ENCODE results near the gene CHST2.
"Not testable (repeated sequence)": the region's sequence is repeated elsewhere in the genome, so short reads cannot be mapped to it uniquely, and the experiment has no call there.

Gene CHST2

GRCh38 chr3:143134471-143134870 is 14.9 kb downstream of the CHST2 start:
- no peak for DNase-seq (ENCODE audit: low read depth)

DNA sequence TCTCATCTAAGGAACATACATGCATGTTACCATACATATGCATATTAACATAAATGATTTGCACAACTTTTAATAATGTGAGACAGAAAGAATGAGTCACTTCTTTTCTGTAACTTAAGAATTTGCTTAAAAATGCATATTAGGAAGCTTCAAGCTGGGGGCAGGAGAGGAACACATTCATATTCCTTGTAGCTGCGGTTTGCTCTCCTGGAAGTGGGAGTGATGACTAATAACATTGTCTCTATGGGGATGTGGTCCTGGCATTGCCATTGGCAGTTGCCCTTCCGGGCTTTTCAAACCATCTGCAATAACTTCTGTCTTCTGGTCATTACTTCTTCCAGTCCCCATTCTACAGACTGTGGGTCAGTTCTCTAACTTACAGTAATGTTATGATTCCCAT is 15.6 kb downstream of the CHST2 start:
- no peak for DNase-seq (ENCODE audit: low read depth)

DNA sequence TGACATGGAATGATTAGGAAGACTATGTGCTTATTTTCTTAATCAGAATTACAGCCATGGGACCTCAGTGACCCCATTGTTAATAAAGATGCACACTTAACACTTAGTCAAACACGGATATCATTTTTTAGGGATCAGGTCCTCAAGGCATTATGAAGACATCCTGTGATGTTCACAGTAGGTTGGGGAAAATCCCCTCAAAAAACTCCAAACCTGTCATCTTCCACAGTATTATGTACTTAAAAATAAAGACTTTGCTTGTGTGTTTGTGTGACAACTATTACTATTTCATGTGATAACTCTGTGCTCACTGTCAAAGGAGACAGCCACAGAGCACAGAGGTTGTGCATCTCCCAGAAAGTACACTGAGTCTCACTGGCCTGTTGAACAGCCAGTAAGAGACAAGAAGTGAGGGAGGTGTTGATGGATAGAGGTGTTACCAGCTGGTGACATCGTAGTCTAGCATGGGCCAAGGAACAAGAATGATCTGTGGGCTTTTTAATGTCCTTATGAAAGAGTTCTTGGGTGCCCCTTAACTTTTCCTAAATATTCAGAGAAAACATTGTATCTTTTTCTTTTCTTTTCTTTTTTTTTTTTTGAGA is 18.0 kb downstream of the CHST2 start:
- DNase-seq (ENCODE audit: low read depth): no peak

- DNase-seq (ENCODE audit: low read depth): no peak
Measured at GRCh38 chr3:143138953-143139352, 19.4 kb downstream of the CHST2 start.

DNA sequence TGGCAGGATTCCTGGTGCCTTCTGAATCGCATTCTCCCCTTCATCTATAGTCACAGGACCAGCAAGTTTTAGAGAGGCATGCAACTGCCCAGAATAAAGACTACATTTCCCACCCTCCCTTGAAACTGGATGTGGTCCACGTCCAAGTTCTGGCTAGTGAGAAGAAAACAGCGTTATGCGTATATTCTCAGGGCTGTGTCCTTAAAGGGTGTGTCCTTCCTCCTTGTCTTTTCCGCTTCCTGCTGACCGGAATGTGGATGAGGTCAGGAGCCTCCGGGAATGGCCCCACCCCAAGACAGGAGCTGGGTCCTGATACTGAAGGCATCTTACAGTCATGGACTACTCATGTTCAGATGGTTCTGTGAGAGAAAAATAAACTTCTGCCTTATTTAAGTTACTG is 20.2 kb downstream of the CHST2 start:
- no peak for DNase-seq (ENCODE audit: low read depth)

GRCh38 chr3:143140550-143140949 is 21.0 kb downstream of the CHST2 start:
- DNase-seq (ENCODE audit: low read depth): no peak

DNA sequence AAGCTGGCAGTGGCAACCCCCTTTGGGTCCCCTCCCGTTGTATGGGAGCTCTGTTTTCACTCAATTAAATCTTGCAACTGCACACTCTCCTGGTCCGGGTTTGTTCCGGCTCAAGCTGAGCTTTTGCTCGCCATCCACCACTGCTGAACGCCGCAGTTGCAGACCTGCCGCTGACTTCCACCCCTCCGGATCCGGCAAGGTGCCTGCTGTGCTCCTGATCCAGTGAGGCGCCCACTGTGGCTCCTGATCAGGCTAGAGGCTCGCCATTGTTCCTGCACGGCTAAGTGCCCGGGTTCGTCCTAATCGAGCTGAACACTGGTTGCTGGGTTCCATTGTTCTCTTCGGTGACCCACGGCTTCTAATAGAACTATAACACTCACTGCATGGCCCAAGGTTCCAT is 22.8 kb downstream of the CHST2 start:
- no peak for DNase-seq (ENCODE audit: low read depth)

DNA sequence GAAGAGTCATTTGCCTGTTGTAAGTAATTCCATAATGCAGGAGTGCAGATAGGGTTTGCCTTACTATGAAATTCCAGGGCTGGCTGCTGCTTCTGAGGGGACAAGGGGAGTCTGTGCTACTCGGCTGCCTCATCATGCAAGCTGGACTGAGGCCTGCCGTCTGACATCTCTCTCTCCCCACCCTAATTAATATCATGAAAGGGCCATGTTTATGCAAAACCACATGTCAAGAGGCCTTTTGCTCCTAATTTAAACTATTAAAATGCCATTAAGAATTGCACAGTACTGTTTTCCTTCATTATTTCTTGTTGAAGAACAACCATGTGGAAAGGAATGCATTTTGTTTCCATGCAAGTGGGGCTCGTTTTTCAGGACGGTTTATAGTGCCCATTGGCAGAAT is 26.3 kb downstream of the CHST2 start:
- DNase-seq (ENCODE audit: low read depth): no peak

DNA sequence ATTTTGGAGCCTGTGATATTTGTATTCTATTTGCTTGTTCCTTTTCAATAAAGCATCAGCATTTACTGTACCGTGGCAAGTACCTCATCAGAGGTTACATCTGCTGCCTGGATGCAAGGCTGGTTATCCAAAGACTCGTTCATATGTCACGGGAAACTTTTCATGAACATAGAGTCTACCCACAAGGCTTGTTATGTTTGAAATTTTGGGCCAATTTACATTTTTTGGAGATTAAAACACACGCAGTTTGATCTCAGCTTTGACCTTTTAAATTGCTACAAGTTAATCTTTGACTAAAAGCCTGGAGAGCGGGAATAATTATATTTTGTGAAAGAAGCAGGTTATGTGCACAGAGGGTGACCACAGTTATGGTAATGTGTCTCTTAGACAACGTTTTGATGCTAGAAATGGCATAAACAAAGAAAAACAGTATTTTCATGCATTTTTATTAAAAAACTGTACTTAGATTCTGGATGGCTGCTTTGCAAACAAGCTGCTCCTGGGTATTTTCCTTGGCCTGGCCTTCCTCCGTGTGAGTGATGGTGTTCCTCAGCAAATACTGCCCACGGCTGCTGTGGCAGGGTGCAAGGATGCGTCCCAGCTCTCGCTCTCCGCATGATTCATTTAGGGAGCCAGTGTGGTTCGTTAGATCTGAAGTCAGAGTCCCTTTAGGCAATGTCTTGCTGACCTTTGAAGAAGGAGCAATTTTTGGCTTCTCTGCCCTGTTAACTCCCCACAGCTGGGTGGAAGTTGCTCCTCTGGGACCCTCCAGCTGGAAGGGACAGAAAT is 27.1 kb downstream of the CHST2 start:
- no peak for DNase-seq (ENCODE audit: low read depth)

GRCh38 chr3:143147707-143148106 is 28.1 kb downstream of the CHST2 start:
- no peak for DNase-seq (ENCODE audit: low read depth)

DNA sequence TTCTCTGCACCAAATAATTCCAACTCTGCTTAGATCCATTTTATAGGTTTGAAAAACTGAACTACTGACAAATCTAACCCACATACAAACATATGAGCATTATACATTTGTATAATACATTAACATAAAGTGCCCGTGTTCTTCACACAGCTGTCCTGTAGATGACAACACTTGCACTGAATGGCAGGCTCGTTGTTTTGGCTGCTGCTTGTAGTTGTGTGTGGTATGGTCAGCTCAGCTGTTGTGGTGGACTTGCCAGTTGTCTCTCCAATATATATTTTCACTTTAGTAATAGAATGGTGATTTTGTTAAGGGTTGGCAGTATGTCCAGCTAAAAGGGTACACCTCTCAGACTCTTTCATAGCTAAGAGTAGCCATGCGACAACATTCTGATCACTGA is 30.5 kb downstream of the CHST2 start:
- DNase-seq (ENCODE audit: low read depth): no peak

DNA sequence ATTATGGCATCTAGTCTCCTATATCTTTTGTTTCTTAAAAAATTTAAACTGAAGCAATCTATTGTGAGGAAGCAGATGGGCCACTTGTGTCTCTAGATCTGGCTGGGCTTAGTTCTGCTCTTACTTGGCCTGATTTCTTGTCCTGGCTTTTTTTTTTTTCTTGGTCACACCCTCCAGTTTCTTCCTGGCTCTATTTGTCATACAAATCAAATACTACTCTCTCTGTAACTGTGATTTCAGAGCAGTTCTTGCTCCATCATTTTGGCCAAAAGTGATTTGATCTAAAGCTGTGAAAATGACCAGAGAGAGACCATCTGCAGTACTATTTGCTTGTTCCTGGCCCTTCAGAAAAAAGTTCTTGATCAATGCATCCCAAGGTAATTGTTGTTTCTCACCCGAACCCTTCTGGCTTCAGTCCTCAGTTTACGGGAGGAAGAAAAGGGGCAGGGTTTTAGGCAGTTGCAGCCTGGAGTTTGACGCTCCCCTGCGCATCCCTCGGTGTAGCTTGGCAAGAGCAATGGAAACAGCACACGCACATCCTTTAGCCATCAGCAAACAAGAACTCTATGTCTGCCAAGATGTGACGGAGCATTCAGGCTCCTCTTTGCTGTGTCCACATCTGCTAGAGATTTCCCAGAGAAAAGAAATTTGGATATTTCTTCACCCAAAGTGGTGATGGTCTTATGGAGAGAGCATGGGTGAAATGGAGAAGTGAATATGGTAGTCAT is 31.6 kb downstream of the CHST2 start:
- no peak for DNase-seq (ENCODE audit: low read depth)

GRCh38 chr3:143152043-143152442 is 32.5 kb downstream of the CHST2 start:
- DNase-seq (ENCODE audit: low read depth): no peak

DNA sequence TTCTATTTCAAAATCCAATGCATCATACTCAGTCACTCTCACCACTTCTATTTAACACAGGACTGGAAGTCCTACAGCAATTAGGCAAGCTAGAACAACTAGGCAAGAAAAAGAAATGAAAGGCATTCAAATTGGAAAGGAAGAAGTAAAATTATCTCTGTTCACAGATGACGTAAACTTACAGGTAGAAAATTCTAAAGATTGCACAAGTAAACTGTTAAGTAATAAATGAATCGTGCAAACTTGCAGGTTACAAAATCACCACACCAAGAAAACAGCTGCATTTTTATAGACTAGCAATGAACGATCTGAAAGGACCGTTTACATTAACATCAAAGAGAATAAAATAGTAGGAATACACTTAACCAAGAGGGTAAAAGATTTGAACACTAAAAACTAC is 36.2 kb downstream of the CHST2 start:
- no peak for DNase-seq (ENCODE audit: low read depth)

DNA sequence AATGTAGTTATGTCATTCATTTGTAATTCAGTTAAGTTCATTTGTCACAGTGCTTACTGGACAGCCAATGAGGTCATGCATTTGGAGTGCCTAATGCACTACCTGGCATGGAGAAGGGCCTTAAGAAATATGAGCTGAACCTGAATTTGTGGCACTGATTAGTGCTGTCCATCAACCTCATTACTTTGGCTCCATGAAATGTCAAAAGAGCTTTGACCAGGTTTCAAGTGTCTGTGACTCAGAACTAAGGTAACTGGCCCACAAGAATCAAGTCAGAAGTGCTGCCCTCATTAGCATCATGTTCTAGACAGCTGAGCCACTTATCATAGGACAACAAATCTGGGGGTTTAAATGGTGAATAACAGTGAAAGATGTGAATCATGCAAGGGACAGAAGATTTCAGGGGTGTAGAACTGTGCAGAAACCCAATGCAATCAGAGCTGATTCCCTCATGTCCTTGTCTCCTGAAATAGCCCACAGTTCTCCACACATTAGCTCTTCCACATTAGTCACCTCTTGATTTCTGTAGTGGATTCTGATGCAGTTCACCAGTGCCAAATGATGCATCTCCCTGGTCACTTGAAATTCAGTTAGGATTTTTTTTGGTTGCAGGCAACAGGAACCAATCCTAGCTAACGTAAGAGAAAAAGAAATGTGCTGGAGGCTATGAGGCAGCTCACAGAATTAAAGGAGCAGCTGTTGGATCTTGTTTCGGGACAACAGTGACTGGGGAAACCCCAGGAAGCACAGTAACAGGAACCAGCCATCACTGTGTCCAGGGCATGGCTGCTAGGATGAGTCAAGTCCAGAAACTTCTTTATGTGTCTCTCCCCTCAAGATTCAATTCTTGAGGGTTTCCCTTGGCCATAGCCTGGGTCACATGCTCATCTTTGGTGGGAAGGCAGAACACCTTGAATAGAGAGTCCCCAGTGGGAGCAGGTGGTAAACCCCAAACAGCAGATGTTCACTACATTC is 38.7 kb downstream of the CHST2 start:
- no peak for DNase-seq (ENCODE audit: low read depth)

- DNase-seq (ENCODE audit: low read depth): no peak
Measured at GRCh38 chr3:143160437-143160836, 40.9 kb downstream of the CHST2 start.

DNA sequence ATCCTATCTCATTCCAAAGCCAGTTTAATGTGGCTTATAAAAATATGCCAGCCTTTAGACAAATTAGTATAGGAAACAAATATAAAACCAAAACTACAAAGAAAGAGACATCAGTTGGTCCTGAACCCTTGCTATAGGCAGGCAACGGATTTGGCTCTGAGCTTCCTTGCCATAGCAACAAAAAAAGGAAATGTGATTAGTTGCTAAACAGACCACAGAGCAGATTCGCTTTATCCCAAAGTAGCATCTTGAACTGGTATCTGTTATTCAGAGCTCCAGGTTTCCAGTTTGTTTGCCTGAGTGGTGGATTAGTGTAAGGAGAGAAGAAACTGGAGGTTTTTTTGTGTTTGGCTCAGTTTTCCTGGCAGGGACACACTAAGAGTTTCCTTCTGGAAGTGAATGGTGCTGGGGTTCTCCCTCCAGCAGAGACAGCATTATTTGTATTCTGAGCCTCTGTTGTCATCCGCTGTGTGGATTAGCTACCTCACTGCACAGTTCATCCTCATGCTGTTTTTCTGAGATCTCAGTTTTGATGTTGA is 44.1 kb downstream of the CHST2 start:
- DNase-seq (ENCODE audit: low read depth): no peak

- DNase-seq (ENCODE audit: low read depth): no peak
Measured at GRCh38 chr3:143165211-143165610, 45.6 kb downstream of the CHST2 start.

DNA sequence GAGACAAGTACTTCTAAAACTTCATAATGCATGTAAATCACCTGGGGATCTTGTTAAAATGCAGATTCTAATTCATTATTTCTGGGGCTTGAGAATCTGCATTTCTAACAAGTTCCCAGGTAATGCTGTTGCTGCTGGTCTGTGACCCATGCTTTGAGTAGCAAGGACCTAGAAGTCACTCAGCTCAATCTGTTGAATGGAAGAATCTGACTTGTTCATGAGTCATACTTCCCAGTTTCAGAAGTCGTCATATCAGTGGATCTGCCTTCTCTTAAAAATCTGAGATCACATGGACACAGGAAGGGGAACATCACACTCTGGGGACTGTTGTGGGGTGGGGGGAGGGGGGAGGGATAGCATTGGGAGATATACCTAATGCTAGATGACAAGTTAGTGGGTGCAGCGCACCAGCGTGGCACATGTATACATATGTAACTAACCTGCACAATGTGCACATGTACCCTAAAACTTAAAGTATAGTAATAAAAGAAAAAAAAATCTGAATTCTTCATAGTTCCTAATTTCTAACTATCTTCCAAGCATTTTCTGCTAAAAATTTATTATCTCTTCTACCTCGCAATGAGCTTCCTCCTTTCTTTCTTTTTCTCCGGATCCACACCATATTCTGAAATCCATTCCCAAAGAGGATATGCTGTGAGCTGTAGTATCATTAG is 46.2 kb downstream of the CHST2 start:
- DNase-seq (ENCODE audit: low read depth): not testable (repeated sequence)

DNA sequence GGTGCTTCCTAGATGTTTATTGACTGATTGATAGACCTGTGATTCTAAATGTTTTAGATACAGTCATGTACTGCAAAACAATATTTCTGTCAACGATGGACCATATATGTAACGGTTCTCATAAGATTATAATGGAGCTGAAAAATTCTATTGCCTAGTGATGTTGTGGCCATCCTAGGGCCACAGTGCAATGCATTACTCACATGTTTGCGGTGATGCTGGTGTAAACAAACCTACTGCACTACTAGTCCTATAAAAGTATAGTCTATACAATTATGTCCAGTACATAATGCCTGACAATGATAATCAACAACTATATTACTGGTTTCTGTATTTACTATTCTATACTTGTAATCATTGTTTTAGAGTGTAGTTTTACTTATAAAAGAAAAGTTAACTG is 46.8 kb downstream of the CHST2 start:
- DNase-seq (ENCODE audit: low read depth): no peak
